NCI-H526 treated with DMSO at 0.1 percent for 48 hours (cell line): Measurements from ENCODE around the gene SYCP3.
A peak's percentile ranks its signal among the peaks of the same experiment; 100 is the strongest.
"Not testable (repeated sequence)": the region's sequence is repeated elsewhere in the genome, so short reads cannot be mapped to it uniquely, and the experiment has no call there.

Experiments used
- DNase-seq: peaks from one replicate; lab custom pipeline; 2025; lab: John Stamatoyannopoulos, UW

Gene SYCP3

DNA sequence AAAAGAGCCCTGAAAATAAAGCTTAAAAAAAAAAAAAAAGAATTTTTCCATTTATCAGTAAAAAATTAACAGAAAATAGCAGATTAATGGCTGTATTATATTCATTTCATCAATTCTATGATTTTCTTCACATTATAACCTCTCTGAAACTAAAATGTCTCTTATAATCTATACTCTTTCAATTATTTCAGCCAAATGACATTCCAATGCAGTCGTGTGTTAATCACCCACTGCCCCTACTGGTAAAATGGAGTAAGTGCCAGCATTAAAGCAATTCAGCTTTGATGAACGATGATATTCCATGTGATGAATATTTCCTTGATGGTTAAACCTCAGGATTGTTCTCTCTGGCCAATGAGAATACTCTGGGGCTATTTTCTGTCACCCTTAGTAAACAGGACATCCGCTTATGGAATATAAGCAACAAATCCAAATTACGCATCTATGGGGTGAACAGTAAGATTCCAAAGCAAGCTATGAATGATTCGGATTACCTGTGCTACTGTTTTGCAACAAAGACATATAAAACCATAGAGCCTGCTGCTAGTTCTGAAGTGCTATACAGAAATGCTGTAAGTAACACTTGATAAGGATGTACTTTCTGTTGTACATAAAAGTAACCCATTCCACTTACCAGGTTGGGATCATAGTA lies 20.3 kb upstream of the SYCP3 start:
- DNase-seq = peak; percentile 7

DNA sequence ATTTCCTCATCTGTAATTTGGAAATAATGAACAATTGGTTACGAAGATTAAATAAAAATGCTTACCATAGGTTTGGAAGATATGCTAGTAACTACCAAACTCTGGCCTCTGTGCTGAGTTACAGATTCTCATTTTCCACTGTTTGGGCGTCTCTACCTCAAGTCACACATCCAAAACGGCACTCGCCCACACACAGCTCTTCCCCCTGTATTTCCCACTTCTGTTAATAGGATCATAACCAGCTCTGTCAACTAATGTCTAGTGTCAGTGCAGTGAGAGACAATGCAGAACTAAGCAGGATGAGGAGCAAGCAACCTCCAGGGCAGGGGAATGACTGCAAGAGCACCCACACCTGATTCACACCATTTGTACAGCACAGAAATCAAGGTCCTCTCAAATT lies 10.9 kb upstream of the SYCP3 start:
- DNase-seq = no peak

DNA sequence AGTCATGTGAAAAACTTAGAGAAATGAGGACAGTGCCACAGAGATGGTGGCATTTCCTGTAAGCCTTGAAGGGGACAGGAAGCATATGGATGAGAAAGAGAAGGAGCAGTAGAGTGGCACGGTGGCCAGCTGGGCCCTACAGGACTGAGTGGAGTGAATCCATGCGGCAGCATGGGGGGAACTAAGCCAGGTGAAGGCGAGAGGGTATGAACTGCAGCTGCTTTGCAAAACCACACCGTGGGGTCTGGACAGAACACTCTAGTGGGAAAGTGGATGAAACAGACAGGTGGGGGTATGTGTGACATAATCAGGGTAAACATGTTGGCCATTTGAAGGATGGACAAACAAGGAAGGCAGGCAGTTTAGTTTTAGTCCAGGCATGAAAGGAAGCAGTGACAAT lies 10.4 kb upstream of the SYCP3 start:
- DNase-seq = no peak

DNA sequence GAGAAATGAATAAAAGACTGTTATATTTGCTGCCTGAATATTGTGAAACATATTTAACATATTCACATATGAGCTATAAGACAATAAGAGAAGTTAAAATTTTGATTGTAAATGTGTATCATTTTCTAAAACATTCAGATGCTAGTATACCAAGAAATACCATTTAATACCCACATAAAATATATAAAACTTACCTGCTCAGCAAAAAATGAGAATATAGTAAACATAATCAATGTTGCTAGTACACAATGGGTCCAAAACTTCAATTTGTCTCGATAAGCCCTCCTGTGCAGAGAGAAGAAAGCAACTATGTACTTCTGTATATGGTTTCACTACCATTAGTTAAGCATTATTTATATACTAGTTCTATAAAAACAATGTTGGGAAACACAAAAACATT lies 9.6 kb upstream of the SYCP3 start:
- no peak for DNase-seq

DNA sequence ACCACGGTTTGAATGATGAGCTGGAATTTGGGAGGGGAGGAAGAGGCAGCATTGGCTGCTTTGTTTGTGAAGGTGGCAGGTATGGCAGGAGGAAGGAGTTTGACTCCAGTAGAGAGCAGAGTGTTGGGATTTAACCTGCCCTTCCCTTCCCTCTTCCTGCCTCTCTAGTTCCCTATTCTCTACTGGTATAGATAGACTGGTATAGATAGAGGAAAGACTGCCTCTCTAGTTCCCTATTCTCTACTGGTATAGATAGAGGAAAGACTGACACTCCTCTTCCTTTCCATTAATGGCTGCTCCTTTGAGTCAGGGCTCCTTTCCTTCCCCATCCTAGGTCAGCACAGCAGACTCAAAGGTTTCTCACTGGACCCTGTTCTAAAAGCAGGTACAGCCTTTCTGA lies 8.4 kb upstream of the SYCP3 start:
- DNase-seq = no peak

DNA sequence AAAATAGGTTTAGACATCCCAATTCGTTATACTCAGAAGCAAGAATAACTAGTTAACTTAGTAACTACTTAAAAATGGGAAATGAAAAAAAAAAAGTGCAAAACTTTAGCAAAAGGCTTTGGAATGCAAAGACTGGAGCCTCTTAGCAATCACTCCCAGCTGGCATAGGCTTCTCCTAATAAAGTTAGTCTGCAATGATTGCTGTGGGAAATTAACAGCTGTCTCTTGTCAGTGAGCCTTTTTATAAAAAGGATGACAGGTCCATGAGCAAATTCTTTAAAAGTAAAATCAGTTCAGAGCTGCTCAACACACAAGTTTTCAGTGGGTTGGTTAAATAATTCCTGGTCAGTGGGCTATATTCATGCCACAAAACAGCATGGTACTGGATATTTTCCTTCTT lies 7.4 kb upstream of the SYCP3 start:
- DNase-seq = no peak

DNA sequence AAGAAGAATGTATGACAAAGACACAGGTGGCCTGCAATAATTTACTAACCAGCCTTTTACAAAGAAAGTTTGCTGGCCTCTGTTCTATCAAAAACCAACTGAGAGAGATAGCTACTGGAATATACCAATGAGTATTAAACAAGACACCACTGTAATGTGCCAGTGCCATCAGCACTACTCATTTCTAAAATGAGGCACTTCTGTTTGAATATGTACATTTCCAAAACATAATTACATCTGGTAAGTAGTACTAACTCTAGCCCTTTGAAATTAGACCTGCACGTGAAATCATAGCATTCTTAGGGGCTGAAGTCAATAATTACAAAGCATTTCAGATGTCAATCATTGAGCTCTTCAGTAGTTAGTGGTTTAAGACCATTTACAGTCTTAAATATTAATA lies 6.9 kb upstream of the SYCP3 start:
- DNase-seq = no peak

DNA sequence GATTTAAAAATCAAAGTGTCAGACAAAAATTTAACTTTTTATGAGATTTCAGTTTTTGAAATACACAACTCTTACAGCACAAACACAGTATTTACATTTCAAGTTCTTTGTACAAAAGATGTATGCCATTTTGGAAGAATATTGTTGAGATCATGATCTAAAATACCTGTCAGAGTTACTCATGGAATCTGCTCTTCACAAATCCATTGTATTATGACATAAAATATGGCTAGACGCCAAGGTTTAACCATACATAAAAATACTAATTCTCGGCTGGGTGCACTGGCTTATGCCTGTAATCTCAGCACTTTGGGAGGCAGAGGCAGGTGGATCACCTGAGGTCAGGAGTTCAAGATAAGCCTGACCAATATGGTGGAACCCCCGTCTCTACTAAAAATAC lies 6.2 kb upstream of the SYCP3 start:
- no peak for DNase-seq

DNA sequence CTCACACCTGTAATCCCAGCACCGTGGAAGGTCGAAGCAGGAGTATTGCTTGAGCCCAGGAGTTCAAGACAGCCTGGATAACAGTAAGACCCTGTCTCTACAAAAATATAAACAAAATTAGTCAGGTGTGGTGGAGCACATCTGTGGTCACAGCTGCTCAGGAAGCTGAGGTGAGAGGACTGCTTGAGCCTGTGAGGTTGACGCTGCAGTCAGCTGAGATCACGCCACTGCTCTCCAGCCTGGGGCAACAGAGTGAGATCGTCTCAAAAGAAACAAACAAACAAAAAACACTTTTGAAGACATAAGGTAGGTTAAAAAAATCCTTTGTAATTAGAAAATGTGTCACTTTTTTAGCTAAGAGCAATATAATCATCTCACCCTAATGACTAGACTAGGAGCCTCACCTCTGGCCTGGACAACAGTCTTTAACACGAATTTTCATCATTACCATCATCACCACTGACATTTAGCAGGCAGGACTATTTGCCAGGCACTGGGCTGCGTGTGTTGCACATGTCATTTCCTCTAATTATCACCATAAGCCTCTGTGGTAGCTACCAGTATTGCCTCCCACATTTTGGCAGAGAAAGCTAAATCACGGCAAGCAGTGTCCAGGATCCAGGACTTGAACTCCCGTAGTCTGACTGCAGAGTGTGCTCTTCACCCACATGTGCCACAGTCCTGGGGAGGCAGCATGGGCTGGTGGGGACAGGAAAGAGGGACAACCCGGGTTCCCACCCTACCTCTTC lies 4.6 kb upstream of the SYCP3 start:
- no peak for DNase-seq

DNA sequence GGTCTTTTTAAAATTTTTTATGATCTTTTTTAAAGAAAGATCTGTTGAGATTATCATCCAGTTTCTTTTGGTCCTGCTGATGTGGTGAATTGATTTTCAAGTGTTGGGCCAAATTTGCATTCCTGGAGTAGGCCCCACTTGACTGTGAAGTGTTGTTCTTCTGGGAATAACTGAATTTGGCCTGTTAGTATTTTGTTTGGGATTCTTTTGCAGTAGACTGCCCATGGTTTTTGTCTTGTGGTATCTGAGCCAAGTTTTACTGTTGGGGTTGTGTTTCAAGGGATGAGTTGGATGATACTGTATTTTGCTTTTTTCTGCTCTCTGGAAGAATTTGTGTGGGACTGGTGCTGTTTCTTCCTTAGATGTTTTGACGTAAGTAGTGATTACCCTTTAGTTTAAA lies 4.0 kb upstream of the SYCP3 start:
- DNase-seq = no peak

DNA sequence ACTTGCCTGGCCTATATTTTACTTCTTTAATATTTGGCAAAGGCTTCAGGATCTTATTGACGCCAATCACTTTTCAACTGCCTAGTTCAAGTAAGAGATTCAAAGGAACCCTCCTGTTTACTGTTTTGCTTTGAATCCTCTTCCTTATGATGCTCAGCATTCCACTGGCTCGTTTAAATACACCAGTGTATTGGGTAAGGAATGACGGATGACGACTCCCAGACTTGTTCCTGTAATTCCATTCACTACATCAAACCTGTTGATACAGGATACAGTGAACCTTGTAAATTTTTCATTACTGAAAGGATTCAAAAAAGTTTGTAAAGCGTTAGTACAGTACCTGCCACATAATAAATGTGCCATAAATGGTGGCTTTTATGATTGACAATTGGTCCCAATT lies 1.7 kb upstream of the SYCP3 start:
- DNase-seq = no peak

DNA sequence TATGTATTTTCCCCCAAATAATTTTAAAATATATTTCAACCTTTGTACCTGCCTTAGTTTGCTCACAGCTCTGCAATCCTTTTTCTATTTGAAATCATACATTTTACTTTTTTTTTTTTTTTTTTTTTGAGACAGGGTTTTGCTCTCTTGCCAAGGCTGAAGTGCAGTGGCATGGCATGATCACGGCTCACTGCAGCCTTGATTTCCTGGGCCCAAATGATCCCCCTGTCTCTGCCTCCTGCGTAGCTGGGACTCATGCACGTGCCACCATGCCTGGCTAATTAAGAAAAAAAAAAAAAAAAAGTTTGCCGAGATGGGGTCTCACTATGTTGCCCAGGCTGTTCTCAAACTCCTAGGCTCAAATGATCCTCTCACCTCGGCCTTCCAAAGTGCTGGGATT lies 1.3 kb upstream of the SYCP3 start:
- DNase-seq = no peak

DNA sequence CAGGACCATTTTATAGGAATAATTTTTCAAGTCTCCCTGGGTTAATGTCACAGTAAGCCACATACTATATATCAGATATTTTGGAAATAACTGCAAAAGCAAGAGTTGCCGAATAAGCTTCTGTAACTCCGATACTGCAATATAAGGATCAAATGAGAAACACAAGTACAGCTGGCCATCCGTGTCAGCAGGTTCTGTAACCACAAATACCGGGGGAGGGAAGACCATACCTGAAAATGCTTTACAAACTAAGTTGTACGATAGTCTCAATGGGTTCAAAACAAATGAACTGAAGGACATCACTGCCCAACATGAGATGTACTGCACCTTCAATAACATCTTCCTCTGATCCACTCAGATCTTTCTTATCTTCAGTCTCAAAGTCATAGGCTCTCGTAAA lies 1.8 kb downstream of the SYCP3 start:
- DNase-seq = no peak

DNA sequence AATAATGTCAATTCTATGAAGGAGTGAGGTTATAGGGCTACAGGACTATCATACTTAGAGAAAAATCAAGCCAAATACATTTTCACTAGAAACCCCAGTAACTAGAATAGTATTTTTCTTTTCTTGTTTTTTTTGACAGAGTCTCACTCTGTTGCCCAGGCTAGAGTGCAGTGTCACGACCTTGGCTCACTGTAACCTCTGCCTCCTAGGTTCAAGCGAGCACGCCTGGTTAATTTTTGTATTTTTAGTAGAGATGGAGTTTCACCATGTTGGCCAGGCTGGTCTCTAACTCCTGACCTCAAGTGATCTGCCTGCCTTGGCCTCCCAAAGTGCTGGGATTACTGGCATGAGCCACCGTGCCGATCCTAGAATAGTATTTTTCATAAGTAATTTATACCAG lies 4.8 kb downstream of the SYCP3 start:
- not testable (repeated sequence) for DNase-seq

DNA sequence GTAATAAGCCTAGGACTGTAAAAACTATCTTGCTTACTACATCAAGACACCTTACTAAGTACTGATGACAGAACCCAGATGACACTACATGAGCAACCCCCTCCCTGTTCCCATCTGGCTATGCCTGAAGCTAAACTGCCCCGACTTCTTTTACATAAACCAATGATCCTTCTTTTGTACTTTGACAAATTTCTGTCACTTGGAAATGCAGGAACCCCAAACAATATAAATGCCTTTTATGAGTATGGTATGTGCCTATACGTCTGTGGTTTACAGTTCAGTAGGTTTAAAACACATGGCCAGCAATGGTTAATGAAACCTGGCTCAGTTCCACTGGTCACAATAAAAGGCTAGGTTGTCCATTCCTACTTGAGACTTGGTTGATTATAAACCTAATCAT lies 6.1 kb downstream of the SYCP3 start:
- DNase-seq = no peak

DNA sequence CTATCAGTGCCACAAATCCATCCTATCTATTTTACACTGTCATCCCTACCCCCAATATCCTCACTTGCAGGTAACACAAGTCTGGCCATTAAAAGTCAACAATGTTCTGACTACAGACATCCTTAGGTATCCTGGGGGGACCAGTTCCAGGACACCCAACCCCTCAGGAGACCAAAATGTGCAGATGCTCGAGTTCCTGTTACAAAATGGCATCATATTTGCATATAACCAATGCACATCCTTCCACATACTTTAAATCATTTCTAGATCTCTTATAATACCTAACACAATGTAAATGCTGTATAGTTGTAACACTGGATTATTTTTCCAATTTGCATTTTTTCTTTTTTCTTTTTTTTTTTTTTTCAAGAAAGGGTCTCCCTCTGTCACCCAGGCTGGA lies 6.9 kb downstream of the SYCP3 start:
- DNase-seq = no peak

DNA sequence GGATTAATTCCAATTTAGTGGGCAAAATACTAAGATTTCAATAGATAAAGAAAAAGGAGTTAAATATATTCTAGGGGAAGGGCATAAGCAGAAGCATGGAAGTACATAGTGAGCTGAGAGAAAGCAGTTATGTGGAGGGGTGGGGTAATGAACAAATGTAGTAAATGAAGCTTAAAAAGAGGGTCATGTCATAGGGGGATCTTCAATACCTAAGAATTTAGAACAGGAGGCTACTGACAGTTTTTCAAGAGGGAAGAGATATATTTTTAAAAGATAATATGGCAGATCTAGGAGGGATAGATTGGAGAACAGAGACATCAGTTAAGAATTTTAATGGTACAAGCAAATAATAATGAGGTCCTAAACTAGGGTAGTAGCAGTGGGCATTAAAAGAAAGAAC lies 9.4 kb downstream of the SYCP3 start:
- DNase-seq = no peak

DNA sequence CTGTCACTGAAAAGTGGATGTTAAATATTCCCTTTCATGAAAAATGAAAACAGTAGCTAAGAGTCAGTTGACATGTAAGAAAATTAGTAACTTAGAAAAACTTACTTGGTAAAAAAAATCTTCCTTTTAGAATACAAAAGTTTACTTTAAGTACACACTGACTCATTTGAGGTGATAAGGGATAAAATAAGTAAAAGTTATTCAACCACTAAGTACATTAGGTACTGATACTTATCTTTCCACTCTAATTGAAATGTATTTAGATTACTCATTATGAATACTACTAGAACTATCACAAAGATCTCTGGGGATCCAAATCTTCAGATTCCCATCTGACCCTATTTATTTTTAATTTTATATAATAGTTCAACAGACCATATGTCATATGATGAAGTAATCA lies 12.2 kb downstream of the SYCP3 start:
- DNase-seq = no peak

DNA sequence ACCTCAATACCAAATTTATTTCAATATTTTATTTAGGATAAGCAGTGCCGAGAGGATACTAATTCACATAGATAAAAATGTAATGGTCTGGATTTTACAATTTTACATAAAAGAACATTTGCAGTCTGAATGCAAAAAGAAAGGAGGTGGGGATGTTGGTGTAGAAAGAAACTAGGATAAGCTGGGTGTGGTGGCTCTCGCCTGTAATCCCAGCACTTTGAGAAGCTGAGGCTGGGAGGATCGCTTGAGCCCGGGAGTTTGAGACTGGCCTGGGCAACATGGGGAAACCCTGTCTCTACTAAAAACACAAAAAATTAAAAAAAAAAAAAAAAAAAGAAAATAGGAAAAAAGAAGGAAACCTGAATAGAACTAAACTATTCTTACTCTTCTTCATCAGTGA lies 16.9 kb downstream of the SYCP3 start:
- no peak for DNase-seq

DNA sequence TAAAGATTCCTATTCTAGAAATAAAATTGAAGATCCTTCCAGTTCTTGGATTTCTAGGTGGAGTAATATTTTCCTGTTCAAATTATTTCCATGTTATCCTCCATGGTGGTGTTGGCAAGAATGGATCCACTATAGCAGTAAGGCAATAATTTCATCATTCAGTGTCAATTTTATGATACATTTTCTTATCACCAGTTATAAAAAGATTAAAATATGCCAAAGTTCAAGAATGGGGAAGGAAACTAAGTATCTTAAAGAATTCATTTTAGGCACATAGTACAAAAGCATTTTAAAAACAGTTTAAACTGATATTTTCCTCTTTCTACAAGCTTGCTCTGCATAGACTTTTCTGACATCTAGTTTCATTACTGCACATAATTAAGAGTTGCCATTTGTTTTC lies 19.1 kb downstream of the SYCP3 start:
- no peak for DNase-seq

DNA sequence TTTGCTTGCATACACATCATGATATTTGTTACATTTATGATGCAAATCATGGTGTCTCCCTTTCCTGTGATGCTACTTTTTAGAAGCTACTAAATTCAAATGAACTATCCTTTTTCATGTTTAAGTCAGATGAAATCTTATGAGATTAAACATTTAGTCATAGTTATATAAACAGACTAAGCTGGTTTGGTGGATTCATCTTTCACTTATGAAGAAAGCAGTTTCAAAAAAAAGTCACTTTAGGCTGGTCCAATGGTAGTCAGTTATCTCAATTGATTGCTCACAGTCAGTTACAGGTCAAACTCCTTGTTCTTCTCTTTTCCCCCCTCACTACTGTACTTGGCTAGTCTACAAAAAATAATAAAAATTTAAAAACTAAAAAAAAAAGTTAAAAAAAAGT lies 19.7 kb downstream of the SYCP3 start:
- no peak for DNase-seq

DNA sequence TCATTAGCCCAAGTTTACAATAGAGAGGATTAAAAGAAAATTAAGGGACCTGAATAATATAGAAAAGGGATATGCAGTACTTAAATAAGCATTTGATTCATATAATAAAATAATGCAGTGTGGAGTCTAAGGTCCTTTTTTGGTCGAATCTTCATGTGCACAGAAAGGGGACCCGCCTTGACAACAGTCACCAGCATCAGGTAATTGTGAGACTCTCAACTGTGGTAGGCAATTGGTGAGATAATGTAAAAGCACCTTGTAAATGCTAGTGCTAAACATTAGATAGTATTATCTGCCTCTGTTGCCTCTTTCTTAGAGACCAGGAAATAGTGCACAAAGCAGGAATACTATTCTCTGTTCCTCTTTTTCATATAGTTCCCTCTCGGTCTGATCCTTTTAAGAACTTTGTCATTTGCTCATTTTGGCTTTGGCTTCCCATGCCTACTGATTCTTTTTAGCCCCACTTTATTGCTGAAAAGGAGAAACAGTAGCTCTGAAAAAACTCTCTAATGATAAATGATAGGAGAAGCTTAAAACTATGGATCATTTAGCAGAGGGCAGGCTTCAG lies 24.3 kb downstream of the SYCP3 start:
- DNase-seq = no peak

DNA sequence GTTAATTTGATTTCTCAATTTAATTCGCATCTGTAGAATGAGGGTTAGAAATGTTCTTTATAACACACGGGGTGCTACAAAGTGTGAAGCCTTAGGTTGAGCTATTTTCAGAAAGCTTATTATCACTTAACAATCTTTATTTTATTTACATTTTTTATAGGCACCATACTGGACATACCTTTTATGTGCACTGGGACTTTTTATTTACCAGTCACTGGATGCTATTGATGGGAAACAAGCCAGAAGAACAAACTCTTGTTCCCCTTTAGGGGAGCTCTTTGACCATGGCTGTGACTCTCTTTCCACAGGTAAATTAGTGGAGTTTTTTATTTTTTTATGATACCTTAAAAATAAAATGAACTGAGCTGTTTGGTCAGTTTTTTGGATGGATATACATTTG lies 25.3 kb downstream of the SYCP3 start:
- no peak for DNase-seq
